Neural cell (in vitro differentiated cells): ENCODE data around the gene LANCL3. TPM values are rescaled to one million over a fixed set of nuclear protein-coding genes. Genes with fewer than 3 reads are reported as not detected.

Source experiments
- H2AFZ ChIP-seq: fragments of 200-600, 300-800 bp; sonication (generic), shearing (Covaris generic); 2 replicates; pipeline ENCODE4 v1.6.0; 2014; ENCODE audit warnings: low read depth, mild to moderate bottlenecking, antibody characterized with exemption, low read length, moderate library complexity
- H3F3A ChIP-seq: fragments of 200-600 bp; shearing (Covaris generic); 2 replicates; pipeline ENCODE4 v1.6.1; 2016; ENCODE audit warnings: mild to moderate bottlenecking, moderate library complexity, mixed read lengths, antibody characterized with exemption, low read length; ENCODE audit not compliant: insufficient read depth, poor library complexity, severe bottlenecking
- H3K27ac ChIP-seq: fragments of 200-600, 300-800 bp; sonication (generic), shearing (Covaris generic); 2 replicates; pipeline ENCODE4 v1.5.1; 2014; ENCODE audit warnings: mild to moderate bottlenecking, low read length, moderate library complexity
- H3K27me3 ChIP-seq: fragments of 300-800, 200-600 bp; sonication (generic), shearing (Covaris generic); 2 replicates; pipeline ENCODE4 v1.6.0; 2014; ENCODE audit warnings: mild to moderate bottlenecking, low read depth, low read length, moderate library complexity; ENCODE audit not compliant: insufficient read depth
- H3K36me3 ChIP-seq: fragments of 300-800, 200-600 bp; sonication (generic), shearing (Covaris generic); 2 replicates; pipeline ENCODE4 v1.5.1; 2014; ENCODE audit warnings: mild to moderate bottlenecking, antibody characterized with exemption, low read length, moderate library complexity; ENCODE audit not compliant: insufficient read depth
- H3K4me2 ChIP-seq: fragments of 300-800, 200-600 bp; sonication (generic), shearing (Covaris generic); 2 replicates; pipeline ENCODE4 v1.6.0; 2014; ENCODE audit warnings: mild to moderate bottlenecking, low read length
- H3K4me3 ChIP-seq: fragments of 300-800, 200-600 bp; sonication (generic), shearing (Covaris generic); 2 replicates; pipeline ENCODE4 v1.5.1; 2014; ENCODE audit warnings: mild to moderate bottlenecking, low read length, moderate library complexity
- H3K79me2 ChIP-seq: fragments of 200-600 bp; shearing (Covaris generic); replicated peaks from 2 replicates; pipeline ENCODE4 v1.6.0; 2014; ENCODE audit warnings: mild to moderate bottlenecking, low read length, moderate library complexity; ENCODE audit not compliant: insufficient read depth
- H3K9ac ChIP-seq: fragments of 300-800, 200-600 bp; sonication (generic), shearing (Covaris generic); 2 replicates; pipeline ENCODE4 v1.6.1; 2016; ENCODE audit warnings: mild to moderate bottlenecking, low read length, mixed read lengths
- H3K9me2 ChIP-seq: fragments of 200-600 bp; shearing (Covaris generic); 2 replicates; pipeline ENCODE4 v1.6.1; 2016; ENCODE audit warnings: mild to moderate bottlenecking, low read length, mixed read lengths; ENCODE audit not compliant: insufficient read depth
- H3K9me3 ChIP-seq: fragments of 200-600, 300-800 bp; sonication (generic), shearing (Covaris generic); 2 replicates; pipeline ENCODE4 v1.6.1; 2016; ENCODE audit warnings: mild to moderate bottlenecking, mixed run types, low read length, moderate library complexity, mixed read lengths
- H4K20me1 ChIP-seq: fragments of 200-600 bp; shearing (Covaris generic); 2 replicates; pipeline ENCODE4 v1.6.1; 2016; ENCODE audit warnings: mild to moderate bottlenecking, mixed run types; ENCODE audit not compliant: insufficient read depth
- CTCF ChIP-seq: fragments of 450-650 bp; IDR thresholded peaks from 2 replicates; pipeline ENCODE4 v1.5.1; 2014; ENCODE audit warnings: antibody characterized with exemption, mild to moderate bottlenecking, moderate library complexity; ENCODE audit not compliant: poor library complexity, severe bottlenecking
- EP300 ChIP-seq: fragments of 450-650 bp; conservative IDR thresholded peaks from 2 replicates; pipeline ENCODE4 v1.6.1; 2014; ENCODE audit warnings: antibody characterized with exemption, mild to moderate bottlenecking, moderate library complexity; ENCODE audit not compliant: poor library complexity, severe bottlenecking
- EZH2 ChIP-seq: fragments of 200-600, 300-800 bp; shearing (Covaris generic), sonication (generic); IDR thresholded peaks from 2 replicates; pipeline ENCODE4 v1.6.1; 2014; ENCODE audit warnings: antibody characterized with exemption, low read length, borderline replicate concordance, mild to moderate bottlenecking; ENCODE audit not compliant: insufficient read depth, poor library complexity, severe bottlenecking
- MXI1 ChIP-seq: fragments of 450-650 bp; conservative IDR thresholded peaks from 2 replicates; pipeline ENCODE4 v1.6.1; 2014; ENCODE audit warnings: antibody characterized with exemption, mild to moderate bottlenecking; ENCODE audit not compliant: poor library complexity, severe bottlenecking
- POLR2AphosphoS5 ChIP-seq: IDR thresholded peaks from 2 replicates; pipeline ENCODE4 v1.6.1; 2012
- RAD21 ChIP-seq: fragments of 450-650 bp; conservative IDR thresholded peaks from 2 replicates; pipeline ENCODE4 v1.6.1; 2014; ENCODE audit warnings: antibody characterized with exemption, mild to moderate bottlenecking, moderate library complexity
- REST ChIP-seq: IDR thresholded peaks from 2 replicates; pipeline ENCODE4 v1.6.1; 2012; ENCODE audit warnings: borderline replicate concordance
- SMC3 ChIP-seq: fragments of 450-650 bp; conservative IDR thresholded peaks from 2 replicates; pipeline ENCODE4 v1.6.1; 2014; ENCODE audit warnings: antibody characterized with exemption, mild to moderate bottlenecking, moderate library complexity; ENCODE audit not compliant: poor library complexity
- TAF1 ChIP-seq: IDR thresholded peaks from 2 replicates; pipeline ENCODE4 v1.6.1; 2012; ENCODE audit warnings: low read depth
- polyA plus RNA-seq: library from polyadenylated mRNA; depleted of rRNA; stranded (reverse); fragments of >200 nt; gene quantifications from 2 replicates; pipeline ENCODE4 v1.2.3, GENCODE V29; 2014

Gene LANCL3
- polyA plus RNA-seq, 1 donor from 2014 or later: 0.35 TPM

- H3K4me3 ChIP-seq: no peak overlapping the region
- no peak overlapping the region for H3K4me2 ChIP-seq
- no peaks in the 10 kb centered on the region for H3K9me2 ChIP-seq
- no peaks in the 10 kb centered on the region for H3K27me3 ChIP-seq
- no peaks in the 10 kb centered on the region for H4K20me1 ChIP-seq
- H3K36me3 ChIP-seq: no peaks in the 10 kb centered on the region
- TF ChIP-seq POLR2AphosphoS5 (no peak), EP300 (no peak), TAF1 (no peak), REST (no peak), SMC3 (no peak)
- no peak overlapping the region for H3K9ac ChIP-seq
- H2AFZ ChIP-seq: no peak overlapping the region
- H3F3A ChIP-seq: no peaks in the 10 kb centered on the region
- H3K79me2 ChIP-seq: no peaks in the 10 kb centered on the region
- no peak overlapping the region for H3K27ac ChIP-seq
- no peaks in the 10 kb centered on the region for H3K9me3 ChIP-seq
These were observed 80.5 kb downstream of the LANCL3 start for GRCh38 chrX:37651921-37652452.

- H3F3A ChIP-seq: no peaks in the 10 kb centered on the region
- H3K27me3 ChIP-seq: no peaks in the 10 kb centered on the region
- TF ChIP-seq TAF1 (no peak), POLR2AphosphoS5 (no peak), MXI1 (no peak), EP300 (no peak), CTCF (no peak), SMC3 (no peak), EZH2 (no peak), REST (no peak), RAD21 (no peak)
- no peaks in the 10 kb centered on the region for H3K79me2 ChIP-seq
- H3K9me2 ChIP-seq: no peaks in the 10 kb centered on the region
- no peak overlapping the region for H3K4me3 ChIP-seq
- H2AFZ ChIP-seq: no peak overlapping the region
- no peak overlapping the region for H3K9ac ChIP-seq
- no peak overlapping the region for H3K27ac ChIP-seq
- no peaks in the 10 kb centered on the region for H3K36me3 ChIP-seq
- no peaks in the 10 kb centered on the region for H3K9me3 ChIP-seq
- H4K20me1 ChIP-seq: no peaks in the 10 kb centered on the region
- no peak overlapping the region for H3K4me2 ChIP-seq
These were observed 81.2 kb downstream of the LANCL3 start for GRCh38 chrX:37652589-37653231.
